ENCODE measurements around the gene KAT6B. TPM values are rescaled to one million over a fixed set of nuclear protein-coding genes. Genes with fewer than 3 reads are reported as not detected.

Gene KAT6B
- total RNA-seq, 1 donor from 2014 or later: 48.3 TPM

GRCh38 chr10:74910976-74911350, 84.6 kb downstream of the KAT6B start:
- Mint-ChIP-seq H3K27me3 (peaks cover 3% of the 10 kb centered on the region), H3K27ac (no peak overlapping the region), H3K36me3 (no peaks in the 10 kb centered on the region), H3K9me3 (no peaks in the 10 kb centered on the region), H3K4me3 (no peak overlapping the region), H3K4me1 (ENCODE audit: unreplicated experiment) (peaks cover 22% of the 10 kb centered on the region)
- TF ChIP-seq, protein P1, sequence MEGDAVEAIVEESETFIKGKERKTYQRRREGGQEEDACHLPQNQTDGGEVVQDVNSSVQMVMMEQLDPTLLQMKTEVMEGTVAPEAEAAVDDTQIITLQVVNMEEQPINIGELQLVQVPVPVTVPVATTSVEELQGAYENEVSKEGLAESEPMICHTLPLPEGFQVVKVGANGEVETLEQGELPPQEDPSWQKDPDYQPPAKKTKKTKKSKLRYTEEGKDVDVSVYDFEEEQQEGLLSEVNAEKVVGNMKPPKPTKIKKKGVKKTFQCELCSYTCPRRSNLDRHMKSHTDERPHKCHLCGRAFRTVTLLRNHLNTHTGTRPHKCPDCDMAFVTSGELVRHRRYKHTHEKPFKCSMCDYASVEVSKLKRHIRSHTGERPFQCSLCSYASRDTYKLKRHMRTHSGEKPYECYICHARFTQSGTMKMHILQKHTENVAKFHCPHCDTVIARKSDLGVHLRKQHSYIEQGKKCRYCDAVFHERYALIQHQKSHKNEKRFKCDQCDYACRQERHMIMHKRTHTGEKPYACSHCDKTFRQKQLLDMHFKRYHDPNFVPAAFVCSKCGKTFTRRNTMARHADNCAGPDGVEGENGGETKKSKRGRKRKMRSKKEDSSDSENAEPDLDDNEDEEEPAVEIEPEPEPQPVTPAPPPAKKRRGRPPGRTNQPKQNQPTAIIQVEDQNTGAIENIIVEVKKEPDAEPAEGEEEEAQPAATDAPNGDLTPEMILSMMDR (conservative IDR thresholded peaks at IDR 0.05): no peak
- DNase-seq (ENCODE audit: extremely low spot score, unreplicated experiment): no peak

DNA sequence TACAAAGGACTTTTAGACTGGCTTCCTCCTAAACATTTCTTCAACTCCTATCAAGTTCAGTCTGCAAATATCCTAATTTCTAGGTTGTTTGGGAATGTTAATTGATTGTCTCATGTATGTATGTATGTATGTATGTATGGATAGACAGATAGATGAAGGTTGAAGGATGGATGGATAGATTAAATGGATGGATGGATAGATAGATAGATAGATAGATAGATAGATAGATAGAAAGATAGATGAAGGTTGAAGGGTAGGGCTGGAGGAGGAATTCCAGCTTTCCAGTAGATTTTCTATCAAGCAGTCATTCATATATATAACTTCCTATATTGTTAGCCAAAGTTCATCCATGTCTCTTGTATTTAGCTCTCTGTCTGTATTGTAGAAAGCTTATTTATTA, 85.8 kb downstream of the KAT6B start:
- Mint-ChIP-seq H3K4me3 (no peak overlapping the region), H3K27me3 (peaks cover 3% of the 10 kb centered on the region), H3K27ac (no peak overlapping the region), H3K9me3 (no peaks in the 10 kb centered on the region), H3K4me1 (ENCODE audit: unreplicated experiment) (peaks cover 16% of the 10 kb centered on the region), H3K36me3 (no peaks in the 10 kb centered on the region)
- no peak for DNase-seq (ENCODE audit: extremely low spot score, unreplicated experiment)
- TF ChIP-seq, protein P1 (conservative IDR thresholded peaks at IDR 0.05): no peak

- no peak for DNase-seq (ENCODE audit: extremely low spot score, unreplicated experiment)
- peaks cover 4% of the 10 kb centered on the region for H3K9me3 Mint-ChIP-seq
- H3K36me3 Mint-ChIP-seq: no peaks in the 10 kb centered on the region
- peaks cover 3% of the 10 kb centered on the region for H3K27me3 Mint-ChIP-seq
- no peak overlapping the region for H3K27ac Mint-ChIP-seq
- no peak overlapping the region for H3K4me3 Mint-ChIP-seq
- TF ChIP-seq, protein P1 (conservative IDR thresholded peaks at IDR 0.05): no peak
- H3K4me1 Mint-ChIP-seq (ENCODE audit: unreplicated experiment): peaks cover 20% of the 10 kb centered on the region
Measured at GRCh38 chr10:74912682-74913081, 86.3 kb downstream of the KAT6B start.

- DNase-seq (ENCODE audit: extremely low spot score, unreplicated experiment): no peak
- Mint-ChIP-seq H3K9me3 (peaks cover 5% of the 10 kb centered on the region), H3K36me3 (no peaks in the 10 kb centered on the region), H3K27me3 (peaks cover 3% of the 10 kb centered on the region), H3K4me3 (no peak overlapping the region), H3K27ac (no peak overlapping the region), H3K4me1 (ENCODE audit: unreplicated experiment) (peaks cover 21% of the 10 kb centered on the region)
- TF ChIP-seq, protein P1 (conservative IDR thresholded peaks at IDR 0.05): no peak
Measured at GRCh38 chr10:74913377-74913979, 87.1 kb downstream of the KAT6B start.

DNA sequence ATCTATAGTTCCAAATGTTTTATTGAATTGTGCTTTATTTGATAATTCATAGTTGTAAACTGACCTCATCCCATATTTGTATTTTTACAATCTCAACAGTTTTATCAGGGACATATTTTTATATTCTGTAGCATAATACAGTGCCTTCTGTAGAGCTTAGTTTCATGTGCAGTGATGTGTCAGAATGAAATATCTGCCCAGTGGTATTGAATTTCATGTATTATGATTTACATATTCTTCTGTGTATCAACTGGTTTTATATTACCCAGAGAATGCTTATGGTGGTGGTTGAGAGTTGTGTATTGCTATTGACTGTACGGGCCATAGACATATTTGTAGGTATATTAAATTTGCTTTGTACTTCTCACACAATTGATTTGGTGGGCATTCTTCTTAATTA, 89.9 kb downstream of the KAT6B start:
- Mint-ChIP-seq H3K27me3 (no peaks in the 10 kb centered on the region), H3K9me3 (peaks cover 5% of the 10 kb centered on the region), H3K4me3 (no peak overlapping the region), H3K36me3 (peaks cover 12% of the 10 kb centered on the region), H3K27ac (no peak overlapping the region), H3K4me1 (ENCODE audit: unreplicated experiment) (peaks cover 13% of the 10 kb centered on the region)
- no peak for DNase-seq (ENCODE audit: extremely low spot score, unreplicated experiment)
- TF ChIP-seq, protein P1 (conservative IDR thresholded peaks at IDR 0.05): no peak
